Activated CD8-positive, alpha-beta memory T cell treated with anti-CD3 and anti-CD28 coated beads for 1 hour (primary cell): ENCODE measurements around the gene KLF11.
"Not testable (repeated sequence)": the region's sequence is repeated elsewhere in the genome, so short reads cannot be mapped to it uniquely, and the experiment has no call there.

Experiments used
- DNase-seq, 2 donors: peaks; one replicate each; pipeline ENCODE4 v3.0.0-alpha.2; 2020; ENCODE audit warnings: low read depth in 1 of 2; ENCODE audit errors: extremely low read depth in 1 of 2

Gene KLF11

GRCh38 chr2:10022966-10023662 is 20.2 kb upstream of the KLF11 start:
- DNase-seq, result no peak

GRCh38 chr2:10026940-10027569 is 16.3 kb upstream of the KLF11 start:
- no peak for DNase-seq

- DNase-seq, result no peak
Observed at GRCh38 chr2:10027660-10028330, 15.6 kb upstream of the KLF11 start.

DNA sequence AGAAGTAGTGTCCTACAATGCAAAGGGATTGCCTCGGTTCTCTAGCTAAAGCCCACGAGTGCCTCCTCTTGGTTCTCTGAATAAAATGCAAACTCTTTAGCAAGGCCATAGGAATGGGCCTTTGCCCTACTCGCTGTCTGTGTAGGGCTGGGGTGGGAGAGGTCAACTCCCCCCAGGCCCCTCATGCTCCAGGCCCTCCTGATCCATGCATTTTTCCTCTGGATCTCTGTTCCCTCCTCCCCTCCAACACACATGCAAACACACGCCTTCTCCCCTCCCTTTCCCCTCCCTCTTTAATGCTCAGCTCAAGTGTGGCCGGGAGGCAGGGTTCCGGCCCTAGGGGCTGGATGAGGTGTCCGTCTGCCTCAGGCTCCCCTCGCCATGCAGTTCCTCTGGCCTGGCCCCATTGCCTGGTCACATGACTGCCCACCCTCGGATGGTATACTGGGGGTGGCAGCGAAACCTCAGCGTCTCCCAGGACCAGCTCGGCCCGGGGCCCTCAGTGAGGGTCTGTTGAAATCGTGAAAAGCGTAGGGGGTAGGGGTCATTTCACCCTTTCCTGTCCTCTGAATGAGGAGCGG is 14.9 kb upstream of the KLF11 start:
- no peak for DNase-seq

- no peak for DNase-seq
Observed at GRCh38 chr2:10028988-10029874, 14.1 kb upstream of the KLF11 start.

DNA sequence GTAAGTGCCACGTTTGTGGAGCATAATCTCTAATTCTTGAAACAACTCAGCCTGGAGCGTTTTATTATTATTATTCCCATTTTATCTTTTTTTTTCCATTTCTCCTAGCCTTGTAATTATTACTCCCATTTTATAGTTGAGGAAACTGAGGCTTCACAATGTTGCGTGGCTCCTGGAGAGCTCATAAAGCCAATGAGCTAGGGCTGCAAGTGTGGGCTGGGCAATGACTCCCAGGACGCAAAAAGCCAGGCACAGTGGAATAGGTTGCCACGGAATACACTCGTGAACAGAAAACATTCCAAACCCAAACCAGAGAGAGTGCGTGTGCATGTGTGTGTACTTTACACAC is 13.5 kb upstream of the KLF11 start:
- DNase-seq, result no peak

GRCh38 chr2:10030311-10030736 is 13.0 kb upstream of the KLF11 start:
- no peak for DNase-seq

GRCh38 chr2:10030798-10031197 is 12.6 kb upstream of the KLF11 start:
- DNase-seq, result not testable (repeated sequence)

DNA sequence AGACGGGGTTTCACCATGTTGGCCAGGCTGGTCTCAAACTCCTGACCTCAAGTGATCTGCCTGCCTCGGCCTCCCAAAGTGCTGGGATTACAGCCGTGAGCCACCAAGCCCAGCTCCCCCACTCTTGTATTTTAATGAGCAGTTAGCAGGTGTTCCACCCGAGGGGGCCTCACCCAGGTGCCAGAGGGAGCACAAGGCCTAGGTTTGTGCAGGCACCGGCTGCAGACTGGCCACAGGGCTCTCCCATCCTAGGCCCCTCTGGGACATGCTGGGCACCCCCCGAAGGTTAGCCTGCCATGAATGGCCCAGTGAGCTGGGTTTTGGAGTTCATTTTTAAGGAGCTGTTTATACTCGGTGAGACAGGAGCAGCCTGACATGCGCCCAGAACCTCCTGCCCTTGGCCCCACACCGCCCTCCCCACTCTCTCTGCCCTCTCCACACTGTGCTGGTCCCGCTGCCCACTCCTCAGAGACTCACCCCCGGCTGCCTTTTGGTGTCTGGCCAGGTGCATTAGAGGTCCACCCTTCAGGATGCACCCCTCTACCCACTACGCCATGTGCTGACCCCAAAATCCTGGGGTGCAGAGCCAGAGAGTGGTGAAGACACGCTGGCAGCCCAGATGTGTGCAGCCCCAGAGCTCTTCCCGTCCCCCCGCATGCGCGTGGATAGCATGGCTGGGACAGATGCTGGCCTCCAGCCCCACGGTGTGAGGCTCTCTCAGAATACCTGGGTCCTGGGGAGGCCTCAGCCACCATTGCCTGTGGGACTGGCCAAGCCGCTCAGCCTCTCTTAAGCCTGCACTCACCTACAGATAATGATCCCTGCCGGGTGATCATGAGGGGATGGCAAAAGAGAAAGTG is 11.2 kb upstream of the KLF11 start:
- DNase-seq, result no peak

- DNase-seq, result no peak
Observed at GRCh38 chr2:10032746-10033105, 10.6 kb upstream of the KLF11 start.

DNA sequence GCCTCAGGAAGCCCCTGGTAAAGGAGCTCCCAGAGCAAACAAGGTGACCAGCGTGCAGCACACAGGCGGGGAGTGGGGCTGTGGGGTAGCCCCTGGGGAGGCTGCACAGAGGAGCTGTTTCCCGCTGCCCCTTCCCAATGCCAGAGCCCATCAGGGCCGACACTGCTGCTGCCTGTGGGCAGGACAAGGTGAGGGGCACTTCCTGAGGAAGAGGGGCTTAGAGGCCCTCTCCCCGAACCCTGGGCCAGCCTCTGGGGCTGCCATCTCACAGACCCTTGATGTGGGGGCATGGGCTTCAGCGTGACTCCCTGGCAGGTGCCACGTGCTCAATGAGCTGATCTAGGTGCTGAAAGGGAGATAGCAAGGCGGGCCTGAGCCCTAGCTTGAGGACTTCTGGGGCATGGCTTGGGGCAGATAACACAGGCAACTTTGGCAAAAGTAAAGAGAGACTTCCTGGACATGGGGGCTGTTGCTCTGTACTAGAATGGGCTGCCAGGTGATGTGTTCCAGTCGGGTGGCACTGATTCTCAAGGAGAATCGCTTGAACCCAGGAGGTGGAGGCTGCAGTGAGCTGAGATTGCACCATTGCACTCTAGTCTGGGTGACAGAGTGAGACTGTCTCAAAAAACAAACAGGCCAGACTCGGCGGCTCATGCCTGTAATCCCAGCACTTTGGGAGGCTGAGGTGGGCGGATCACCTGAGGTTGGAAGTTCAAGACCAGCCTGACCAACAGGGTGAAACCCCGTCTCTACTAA is 9.9 kb upstream of the KLF11 start:
- DNase-seq, result no peak

- no peak for DNase-seq
Observed at GRCh38 chr2:10034333-10035052, 8.9 kb upstream of the KLF11 start.

DNA sequence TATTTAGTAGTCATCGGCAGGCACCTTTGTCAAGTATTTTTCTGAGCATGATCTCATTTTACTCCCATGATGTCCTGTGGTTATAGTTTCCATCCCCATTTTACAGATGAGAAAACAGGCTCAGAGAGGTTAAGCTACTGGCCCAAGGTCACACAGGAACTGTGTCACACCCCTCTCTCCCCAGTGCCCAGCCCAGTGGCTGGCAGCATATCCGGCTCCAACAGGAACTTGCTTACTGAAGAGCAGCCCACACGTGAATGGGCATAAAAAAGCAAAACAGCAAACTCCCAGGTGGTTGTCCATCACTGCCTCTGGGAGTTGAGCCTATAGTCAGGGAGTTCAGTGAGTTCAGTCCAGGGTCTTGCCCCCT is 8.3 kb upstream of the KLF11 start:
- no peak for DNase-seq

GRCh38 chr2:10035633-10036032 is 7.7 kb upstream of the KLF11 start:
- DNase-seq, result no peak

- DNase-seq, result peak in 1 of 2 donors; percentile 22
Observed at GRCh38 chr2:10036095-10036884, 7.1 kb upstream of the KLF11 start.

DNA sequence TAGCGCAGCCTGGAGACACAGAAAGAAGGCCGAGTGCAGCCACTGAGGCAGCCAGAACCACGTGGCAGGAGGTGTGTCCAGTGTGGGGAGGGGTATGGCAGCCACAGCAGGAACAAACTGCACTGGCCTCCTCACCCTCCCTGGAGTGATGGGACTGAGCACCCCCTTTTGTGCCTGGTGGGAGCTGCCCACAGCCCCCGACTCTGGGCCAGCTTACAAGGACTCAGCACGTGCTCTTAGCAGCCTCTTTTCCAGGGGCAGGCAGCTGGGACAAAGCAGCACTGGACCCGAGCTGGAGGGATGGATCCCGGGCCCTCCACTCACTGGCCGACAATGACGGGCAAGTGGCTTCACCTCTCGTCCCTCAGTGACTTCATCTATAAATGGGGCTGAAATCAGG is 5.2 kb upstream of the KLF11 start:
- DNase-seq, result no peak

DNA sequence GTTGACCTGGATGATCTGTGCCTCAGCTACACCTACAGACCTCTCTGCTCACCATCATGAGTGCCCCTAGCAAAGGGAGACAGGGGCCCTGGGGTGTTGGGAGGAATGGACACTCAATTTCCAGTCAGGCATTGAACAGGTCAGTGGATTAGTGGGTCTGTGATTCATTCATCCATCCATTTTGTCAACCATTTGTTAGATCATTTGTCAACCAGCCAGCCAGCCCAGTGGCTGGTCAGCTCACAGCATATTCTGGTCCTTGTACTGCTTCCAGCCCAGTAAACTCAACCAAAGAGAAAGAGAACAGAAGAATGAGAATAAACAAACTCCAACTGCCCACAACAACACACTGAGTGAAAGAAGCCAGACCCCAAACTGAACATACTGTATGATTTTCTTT is 4.6 kb upstream of the KLF11 start:
- DNase-seq, result no peak
